SK-N-SH treated with all-trans-retinoic acid at 6 μM for 48 hours (cell line): Measurements from ENCODE around the gene ARHGEF3.

Experiments used
- ARNTL ChIP-seq: fragments of 450-650 bp; formaldehyde crosslinking; IDR thresholded peaks from 2 replicates; pipeline ENCODE4 v1.5.0; 2020; ENCODE audit warnings: low read depth, mild to moderate bottlenecking, moderate library complexity, borderline replicate concordance
- OSR1 ChIP-seq: fragments of 250-450 bp; sonication (Bioruptor Pico); IDR thresholded peaks from 2 replicates; pipeline ENCODE4 v1.8.0; 2022; ENCODE audit warnings: moderate library complexity, mild to moderate bottlenecking, inconsistent platforms
- RARB ChIP-seq: fragments of 250-450 bp; sonication (Bioruptor Pico); IDR thresholded peaks from 2 replicates; pipeline ENCODE4 v1.8.0; 2021; ENCODE audit warnings: mild to moderate bottlenecking, moderate library complexity
- ZNF70 ChIP-seq: fragments of 450-650 bp; formaldehyde crosslinking; IDR thresholded peaks from 2 replicates; pipeline ENCODE4 v1.5.0; 2020; ENCODE audit warnings: mild to moderate bottlenecking, moderate library complexity
- TF ChIP-seq, protein P1 (sequence below): fragments of 250-450 bp; sonication (Bioruptor Pico); IDR thresholded peaks from 2 replicates; pipeline ENCODE4 v1.8.0; 2020; ENCODE audit warnings: mild to moderate bottlenecking, moderate library complexity, borderline replicate concordance

GRCh38 chr3:56751056-56751707 is 50.6 kb downstream of the ARHGEF3 start:
- TF ChIP-seq, protein P1, sequence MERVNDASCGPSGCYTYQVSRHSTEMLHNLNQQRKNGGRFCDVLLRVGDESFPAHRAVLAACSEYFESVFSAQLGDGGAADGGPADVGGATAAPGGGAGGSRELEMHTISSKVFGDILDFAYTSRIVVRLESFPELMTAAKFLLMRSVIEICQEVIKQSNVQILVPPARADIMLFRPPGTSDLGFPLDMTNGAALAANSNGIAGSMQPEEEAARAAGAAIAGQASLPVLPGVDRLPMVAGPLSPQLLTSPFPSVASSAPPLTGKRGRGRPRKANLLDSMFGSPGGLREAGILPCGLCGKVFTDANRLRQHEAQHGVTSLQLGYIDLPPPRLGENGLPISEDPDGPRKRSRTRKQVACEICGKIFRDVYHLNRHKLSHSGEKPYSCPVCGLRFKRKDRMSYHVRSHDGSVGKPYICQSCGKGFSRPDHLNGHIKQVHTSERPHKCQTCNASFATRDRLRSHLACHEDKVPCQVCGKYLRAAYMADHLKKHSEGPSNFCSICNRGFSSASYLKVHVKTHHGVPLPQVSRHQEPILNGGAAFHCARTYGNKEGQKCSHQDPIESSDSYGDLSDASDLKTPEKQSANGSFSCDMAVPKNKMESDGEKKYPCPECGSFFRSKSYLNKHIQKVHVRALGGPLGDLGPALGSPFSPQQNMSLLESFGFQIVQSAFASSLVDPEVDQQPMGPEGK (CRISPR knock-in tag), result no peak
- TF ChIP-seq ARNTL (no peak), OSR1 (CRISPR knock-in tag) (no peak), RARB (no peak), ZNF70 (no peak)
